ENCODE results near the gene CRYGN.

Gene CRYGN

DNA sequence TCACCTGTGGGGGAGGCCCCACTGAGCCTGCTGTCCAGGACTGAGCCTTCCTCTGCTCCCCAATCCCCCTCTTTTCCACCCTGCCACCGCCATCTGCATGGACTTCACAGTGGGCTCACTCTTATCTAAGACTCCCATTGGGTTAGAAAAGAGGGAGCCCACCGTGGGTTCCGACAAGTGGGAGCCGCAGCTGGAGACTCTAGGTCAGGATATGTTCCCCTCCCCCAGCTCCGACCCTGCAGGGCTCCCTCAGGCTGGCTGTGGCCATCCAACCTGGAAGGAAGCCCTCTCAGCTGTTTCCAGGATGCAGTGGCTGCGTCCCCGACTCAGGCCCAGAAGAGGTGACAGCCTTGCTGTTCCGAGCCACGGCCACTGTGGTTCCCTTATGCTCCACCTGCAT, 34.9 kb downstream of the CRYGN start:
- no peak for DNase-seq

DNA sequence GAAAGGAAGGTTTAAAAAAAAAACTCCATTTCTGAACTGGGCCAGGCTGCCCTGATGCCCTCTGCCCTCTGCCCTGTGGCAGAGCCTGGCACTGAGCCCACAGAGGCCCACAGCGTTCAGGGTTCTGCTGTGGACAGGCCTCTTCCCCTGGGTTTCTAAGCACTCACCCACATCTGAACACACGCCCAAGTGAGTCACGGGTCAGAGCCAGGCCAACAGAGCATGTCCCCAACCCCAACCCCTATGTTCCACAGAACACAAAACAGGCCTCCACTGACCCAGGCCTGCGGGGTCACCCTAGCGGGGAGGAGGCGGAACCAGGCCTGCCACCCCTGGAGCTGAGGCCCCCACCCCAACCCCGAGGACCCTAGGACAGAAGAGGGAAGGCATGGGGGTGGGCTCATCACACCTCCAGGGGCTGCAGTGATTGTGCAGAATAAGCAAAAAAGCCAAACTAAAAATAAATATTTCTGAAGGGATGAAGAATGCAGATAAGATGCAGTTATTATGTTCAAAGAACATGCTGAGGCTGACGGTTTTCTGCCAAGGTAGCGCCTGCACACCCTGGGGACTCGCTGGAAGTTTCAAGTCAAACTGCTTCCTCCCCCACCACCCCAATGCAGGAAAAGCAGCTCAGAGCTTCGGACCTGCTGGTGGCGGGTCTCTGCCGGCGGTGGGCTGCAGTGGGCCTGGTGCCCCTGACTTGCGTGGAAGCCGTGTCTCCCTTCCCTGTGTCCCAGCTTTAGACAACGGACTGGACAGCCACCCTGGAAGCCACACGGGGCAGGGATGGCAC, 35.5 kb downstream of the CRYGN start:
- no peak for DNase-seq

DNA sequence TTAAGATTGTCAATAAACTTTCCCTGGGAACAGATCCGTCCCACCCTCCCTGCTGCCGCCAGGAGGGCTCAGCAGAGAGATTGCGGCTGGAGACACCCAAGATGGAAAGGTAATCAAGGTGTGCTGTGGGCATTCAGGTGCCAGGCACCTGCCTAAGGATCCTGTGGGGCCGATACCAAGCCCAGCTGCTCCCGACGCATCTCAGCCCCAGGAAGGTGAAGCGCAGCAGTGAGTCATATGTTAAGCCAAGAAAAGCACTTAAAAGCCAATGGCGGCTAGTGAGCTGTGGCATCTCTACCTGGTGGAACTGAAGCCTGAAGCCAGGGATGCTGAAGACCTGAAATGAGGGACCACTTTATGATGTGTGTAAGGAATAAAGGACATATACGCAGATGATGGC, 36.2 kb downstream of the CRYGN start:
- DNase-seq: no peak

- DNase-seq: no peak
Observed at GRCh38 chr7:151402029-151402835, 37.7 kb downstream of the CRYGN start.

- DNase-seq: no peak
Observed at GRCh38 chr7:151400626-151401315, 39.2 kb downstream of the CRYGN start.

GRCh38 chr7:151399906-151400305, 40.0 kb downstream of the CRYGN start:
- DNase-seq: no peak

DNA sequence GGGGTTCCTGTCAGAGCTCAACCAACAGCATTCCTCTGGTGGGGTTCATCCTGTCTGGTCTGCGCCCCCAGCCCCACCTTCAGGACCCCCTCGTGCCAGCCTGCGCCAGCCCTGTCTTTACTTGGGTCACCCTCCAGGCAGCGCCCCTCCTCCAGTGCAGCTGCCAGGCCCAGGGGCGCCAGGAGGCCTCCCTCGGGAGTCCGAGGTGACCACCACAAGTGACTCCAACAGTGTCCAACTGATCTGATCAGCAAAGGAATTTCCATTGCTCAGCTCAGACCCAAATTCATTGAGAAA, 40.7 kb downstream of the CRYGN start:
- no peak for DNase-seq

DNA sequence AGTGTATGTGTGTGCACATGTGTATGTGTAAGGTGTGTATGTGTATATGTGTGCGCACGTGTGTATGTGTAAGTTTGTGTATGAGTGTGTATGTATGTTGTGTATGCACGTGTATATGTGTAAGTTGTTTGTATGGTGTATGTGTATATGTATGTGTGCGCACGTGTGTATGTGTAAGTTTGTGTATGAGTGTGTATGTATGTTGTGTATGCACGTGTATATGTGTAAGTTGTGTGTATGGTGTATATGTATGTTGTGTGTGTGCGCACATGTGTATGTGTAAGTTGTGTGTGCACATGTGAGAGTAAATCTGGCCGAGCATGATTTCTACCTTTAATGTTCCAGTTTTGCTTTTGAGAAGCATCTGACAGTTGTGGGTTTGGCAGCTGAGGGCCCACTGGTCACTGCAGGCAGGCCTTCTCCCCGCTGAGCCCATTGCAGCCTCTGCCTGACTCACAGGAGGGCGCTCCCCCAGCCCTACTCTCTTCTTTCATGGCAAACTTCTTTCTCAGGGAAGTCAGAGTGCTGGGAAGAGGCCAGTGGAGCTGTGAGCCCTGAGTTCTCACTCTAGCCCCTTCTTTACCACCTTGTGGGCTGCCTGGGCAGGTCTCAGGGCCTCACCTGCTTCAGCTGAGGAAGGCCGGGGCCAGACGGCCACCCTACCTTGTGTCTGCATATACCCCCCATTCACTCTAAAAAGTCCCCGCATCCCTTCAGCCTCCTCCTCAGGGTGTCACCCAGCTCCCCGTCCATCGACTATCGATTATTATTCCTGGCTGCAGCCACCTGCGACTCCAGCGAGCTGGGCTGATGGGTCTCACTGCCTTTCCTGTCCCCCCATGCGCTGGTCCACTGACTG, 41.3 kb downstream of the CRYGN start:
- DNase-seq: no peak

GRCh38 chr7:151397026-151397425, 42.9 kb downstream of the CRYGN start:
- no peak for DNase-seq

DNA sequence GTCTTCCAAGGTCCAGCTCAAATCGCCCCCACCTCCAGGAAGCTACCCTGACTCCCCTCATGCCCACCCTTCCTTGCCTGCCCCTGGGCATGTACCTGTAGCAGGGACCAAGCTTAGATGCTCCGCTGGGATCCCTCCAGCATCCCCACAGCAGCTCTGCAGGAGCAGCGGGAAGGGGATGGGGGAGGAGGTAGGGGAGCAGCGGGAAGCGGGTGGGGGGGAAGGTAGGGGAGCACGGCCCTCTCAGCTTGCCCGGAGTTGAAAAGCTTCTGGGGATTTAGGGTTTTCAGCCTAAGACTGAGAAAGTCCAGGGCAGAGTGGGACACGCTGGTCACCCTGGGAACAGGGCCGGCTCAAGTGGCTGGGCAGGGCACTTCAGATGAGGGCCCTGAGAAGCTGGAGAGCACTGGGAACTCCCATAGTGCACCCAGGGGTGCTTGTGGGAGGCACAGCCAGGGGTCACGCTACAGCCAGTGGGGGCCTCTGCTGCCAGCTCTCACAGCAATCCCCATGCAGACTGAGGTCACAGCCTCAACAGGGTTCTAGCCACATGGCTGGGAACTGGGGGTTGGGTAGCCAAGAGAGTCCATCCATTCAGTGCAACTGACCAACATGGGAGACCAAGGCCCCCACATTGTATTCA, 43.5 kb downstream of the CRYGN start:
- no peak for DNase-seq

- no peak for DNase-seq
Observed at GRCh38 chr7:151395036-151395367, 44.9 kb downstream of the CRYGN start.

GRCh38 chr7:151394076-151395035, 45.6 kb downstream of the CRYGN start:
- no peak for DNase-seq

DNA sequence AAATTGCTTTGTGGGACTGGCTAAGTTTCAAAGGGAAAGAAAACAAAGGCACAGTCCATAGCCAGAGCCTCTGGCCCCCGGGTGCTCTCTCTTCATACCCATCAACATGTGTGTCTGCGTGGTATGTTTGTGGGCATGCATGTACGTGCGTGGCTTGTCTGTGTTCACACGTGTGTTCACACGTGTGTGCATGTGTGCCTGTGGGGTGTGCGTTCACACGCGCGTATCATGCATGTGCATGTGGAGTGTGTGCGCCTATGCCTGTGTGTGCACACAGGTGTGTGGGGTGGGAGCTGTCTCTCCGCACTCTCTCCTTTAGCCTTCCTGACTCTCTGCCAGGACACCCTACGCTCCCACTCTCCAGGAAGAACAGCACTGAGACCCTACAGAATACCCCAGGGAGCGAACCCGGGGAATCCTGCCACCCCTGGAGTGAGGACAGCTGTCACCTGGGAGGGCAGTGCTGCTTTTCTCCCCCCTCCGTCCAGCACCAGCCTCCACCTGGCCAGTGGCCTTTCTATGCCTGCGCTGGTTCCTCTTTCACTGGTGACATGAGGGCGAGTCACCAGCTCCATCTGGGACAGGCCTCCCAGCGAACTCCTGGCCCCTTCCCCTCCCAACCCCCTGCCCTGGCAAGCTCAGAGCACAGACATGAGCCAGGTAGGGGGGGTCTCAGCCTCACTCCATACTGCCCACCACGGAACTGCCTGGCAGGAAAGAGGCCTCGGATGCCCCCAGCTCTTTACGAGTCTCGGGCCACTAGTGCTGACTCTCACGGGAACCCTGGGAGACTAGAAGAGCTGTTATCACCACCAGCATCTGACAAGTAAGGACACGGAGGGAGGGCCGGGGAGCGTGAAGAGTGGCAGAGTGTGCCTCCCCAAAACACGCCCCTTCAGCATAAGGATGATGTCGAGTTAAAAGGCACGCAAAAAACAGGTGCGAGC, 46.6 kb downstream of the CRYGN start:
- DNase-seq: no peak

- no peak for DNase-seq
Observed at GRCh38 chr7:151392426-151392825, 47.5 kb downstream of the CRYGN start.

- DNase-seq: no peak
Observed at GRCh38 chr7:151392002-151392401, 47.9 kb downstream of the CRYGN start.

GRCh38 chr7:151391358-151391730, 48.6 kb downstream of the CRYGN start:
- no peak for DNase-seq

GRCh38 chr7:151390598-151391357, 49.2 kb downstream of the CRYGN start:
- DNase-seq: no peak

GRCh38 chr7:151389768-151390597, 50.0 kb downstream of the CRYGN start:
- no peak for DNase-seq
